ENCODE measurements around the gene LMNTD2.
A peak's percentile ranks its signal among the peaks of the same experiment; 100 is the strongest.
"Not testable (repeated sequence)": the region's sequence is repeated elsewhere in the genome, so short reads cannot be mapped to it uniquely, and the experiment has no call there.

Gene LMNTD2

GRCh38 chr11:586376-587316, 26.1 kb upstream of the LMNTD2 start:
- DNase-seq, result no peak

GRCh38 chr11:584287-584686, 23.7 kb upstream of the LMNTD2 start:
- DNase-seq, result no peak

GRCh38 chr11:581752-582151, 21.2 kb upstream of the LMNTD2 start:
- no peak for DNase-seq

GRCh38 chr11:581342-581741, 20.8 kb upstream of the LMNTD2 start:
- DNase-seq, result no peak

- no peak for DNase-seq
Measured at GRCh38 chr11:579830-580601, 19.5 kb upstream of the LMNTD2 start.

GRCh38 chr11:578276-579035, 17.9 kb upstream of the LMNTD2 start:
- DNase-seq, result no peak

- no peak for DNase-seq
Measured at GRCh38 chr11:577611-577894, 17.0 kb upstream of the LMNTD2 start.

- DNase-seq, result no peak
Measured at GRCh38 chr11:576811-577610, 16.5 kb upstream of the LMNTD2 start.

- peak; percentile 97 for DNase-seq
Measured at GRCh38 chr11:575996-576768, 15.6 kb upstream of the LMNTD2 start, which contains the start of gene PHRF1. TSS of gene PHRF1 (plus strand) at chr11:576470. CDS start at chr11:581513, 5,043 bp downstream.

GRCh38 chr11:575313-575995, 14.9 kb upstream of the LMNTD2 start:
- DNase-seq, result no peak

GRCh38 chr11:574632-575312, 14.2 kb upstream of the LMNTD2 start:
- no peak for DNase-seq

- not testable (repeated sequence) for DNase-seq
Measured at GRCh38 chr11:574031-574570, 13.6 kb upstream of the LMNTD2 start.

GRCh38 chr11:573146-573759, 12.7 kb upstream of the LMNTD2 start:
- no peak for DNase-seq

GRCh38 chr11:571802-572185, 11.3 kb upstream of the LMNTD2 start:
- DNase-seq, result no peak

- no peak for DNase-seq
Measured at GRCh38 chr11:569158-569885, 8.8 kb upstream of the LMNTD2 start.

- peak; percentile 96 for DNase-seq
Measured at GRCh38 chr11:568306-569157, 8.0 kb upstream of the LMNTD2 start.

- peak; percentile 33 for DNase-seq
Measured at GRCh38 chr11:567629-568292, 7.2 kb upstream of the LMNTD2 start.

All from femur (tissue), 1 donor.